Neutrophil (primary cell): ENCODE measurements around the gene GPRC5A.

ENCODE experiments used
- H3K27ac ChIP-seq: fragments of 200-600 bp; sonication (generic); 2 replicates; pipeline ENCODE4 v1.5.1; 2016; ENCODE audit warnings: mild to moderate bottlenecking, moderate library complexity
- H3K27me3 ChIP-seq: fragments of 200-600 bp; sonication (generic); 2 replicates; pipeline ENCODE4 v1.6.0; 2016; ENCODE audit warnings: mild to moderate bottlenecking
- H3K36me3 ChIP-seq: fragments of 200-600 bp; sonication (generic); 2 replicates; pipeline ENCODE4 v1.5.1; 2017
- H3K4me1 ChIP-seq, 2 experiments: fragments of 200-600 bp in 1 of 2; sonication (generic) in 1 of 2; 1 replicate in 1 of 2; 2 replicates in 1 of 2; pipeline versions ENCODE4 v1.5.1 to v1.6.1; 2013 to 2016; ENCODE audit warnings: low read depth in 1 of 2, low read length in 1 of 2, mild to moderate bottlenecking in 1 of 2, moderate library complexity in 1 of 2; ENCODE audit not compliant: control insufficient read depth in 1 of 2, insufficient read depth in 1 of 2
- H3K4me3 ChIP-seq, 2 experiments: fragments of 200-600 bp in 1 of 2; sonication (generic) in 1 of 2; 1 replicate in 1 of 2; 2 replicates in 1 of 2; pipeline ENCODE4 v1.5.1; 2013 to 2016; ENCODE audit warnings: low read depth in 1 of 2, low read length in 1 of 2, mild to moderate bottlenecking in 1 of 2, moderate library complexity in 1 of 2
- H3K9me3 ChIP-seq: fragments of 200-600 bp; sonication (generic); 2 replicates; pipeline ENCODE4 v1.5.1; 2016
- CTCF ChIP-seq: fragments of 200-600 bp; sonication (generic); IDR thresholded peaks from 2 replicates; pipeline ENCODE4 v1.5.1; 2016; ENCODE audit warnings: antibody characterized with exemption

The GPRC5A gene

DNA sequence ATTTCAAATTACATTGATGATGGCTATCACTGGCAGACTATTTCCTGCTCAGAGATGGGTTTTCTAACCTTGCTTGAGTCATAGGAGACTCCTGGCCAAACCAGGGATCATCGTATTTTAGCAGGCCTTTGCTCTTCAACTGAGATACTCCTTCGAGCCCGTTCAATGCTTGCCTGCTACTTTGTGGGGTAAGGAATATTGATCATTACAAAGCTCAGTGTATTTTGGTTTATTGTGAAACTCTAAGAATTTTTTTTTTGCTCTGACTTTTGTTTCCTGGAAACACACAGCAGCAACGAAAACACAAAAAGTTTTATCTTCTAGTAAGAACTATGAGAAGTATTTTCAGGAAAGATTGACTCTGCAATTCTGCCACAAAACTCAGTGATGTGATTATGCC is 56.5 kb downstream of the GPRC5A start:
- H3K4me3 ChIP-seq = no peak overlapping the region
- H3K27ac ChIP-seq = no peak overlapping the region
- TF ChIP-seq CTCF = no peak
- no peaks in the 10 kb centered on the region for H3K36me3 ChIP-seq
- H3K4me1 ChIP-seq = no peaks in the 10 kb centered on the region
- H3K9me3 ChIP-seq = no peaks in the 10 kb centered on the region
- no peaks in the 10 kb centered on the region for H3K27me3 ChIP-seq

GRCh38 chr12:12951504-12951903 is 60.1 kb downstream of the GPRC5A start:
- no peaks in the 10 kb centered on the region for H3K27me3 ChIP-seq
- H3K4me3 ChIP-seq = no peak overlapping the region
- no peak overlapping the region for H3K27ac ChIP-seq
- no peaks in the 10 kb centered on the region for H3K36me3 ChIP-seq
- H3K4me1 ChIP-seq = no peaks in the 10 kb centered on the region
- H3K9me3 ChIP-seq = no peaks in the 10 kb centered on the region
- no peak for TF ChIP-seq CTCF

GRCh38 chr12:12952036-12952435 is 60.7 kb downstream of the GPRC5A start, which contains the start of gene GPRC5D:
TSS of gene GPRC5D (minus strand) at chr12:12952170. CDS start at chr12:12950384, 1,786 bp downstream.
- no peaks in the 10 kb centered on the region for H3K9me3 ChIP-seq
- no peaks in the 10 kb centered on the region for H3K36me3 ChIP-seq
- no peak within 1 kb of the TSS for H3K4me3 ChIP-seq
- H3K4me1 ChIP-seq = no peaks in the 10 kb centered on the region
- no peak for TF ChIP-seq CTCF
- no peaks in the 10 kb centered on the region for H3K27me3 ChIP-seq
- H3K27ac ChIP-seq = no peak within 1 kb of the TSS

DNA sequence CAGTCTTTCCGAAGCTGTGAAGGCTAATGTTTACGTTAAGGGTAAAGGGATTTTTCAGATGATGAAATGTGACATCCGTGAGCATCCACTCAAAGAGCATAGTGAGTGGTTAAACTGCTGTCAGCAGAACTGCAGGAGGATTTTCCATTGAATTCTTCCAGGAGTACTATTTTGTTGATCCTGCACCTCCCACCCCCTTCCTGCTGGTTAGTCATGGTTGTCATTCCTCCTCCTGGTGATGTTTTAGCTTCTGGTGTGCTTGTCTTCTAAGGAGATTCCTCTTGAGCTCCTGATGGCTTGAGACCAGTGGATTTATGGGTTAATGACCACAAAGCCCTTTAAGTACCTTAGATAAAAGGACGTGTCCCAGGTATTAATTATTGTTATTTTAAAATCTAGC is 63.0 kb downstream of the GPRC5A start:
- no peaks in the 10 kb centered on the region for H3K27me3 ChIP-seq
- no peak for TF ChIP-seq CTCF

GRCh38 chr12:12954878-12955625 is 63.7 kb downstream of the GPRC5A start:
- Histone ChIP-seq H3K27me3 (no peaks in the 10 kb centered on the region), H3K4me1 (no peaks in the 10 kb centered on the region), H3K36me3 (no peaks in the 10 kb centered on the region), H3K27ac (no peak overlapping the region), H3K9me3 (no peaks in the 10 kb centered on the region), H3K4me3 (no peak overlapping the region)
- no peak for TF ChIP-seq CTCF

More for the DNA sequence above, 63.0 kb downstream of the GPRC5A start:
- Histone ChIP-seq H3K27ac (no peak overlapping the region), H3K4me3 (no peak overlapping the region), H3K36me3 (no peaks in the 10 kb centered on the region), H3K4me1 (no peaks in the 10 kb centered on the region), H3K9me3 (no peaks in the 10 kb centered on the region)
